Measurements from ENCODE around the gene EN2. TPM values are rescaled to one million over a fixed set of nuclear protein-coding genes. Genes with fewer than 3 reads are reported as not detected.

The EN2 gene
- total and polyA plus RNA-seq, 2 experiments from 2014 or later: 0.24 TPM; not detected in 1

DNA sequence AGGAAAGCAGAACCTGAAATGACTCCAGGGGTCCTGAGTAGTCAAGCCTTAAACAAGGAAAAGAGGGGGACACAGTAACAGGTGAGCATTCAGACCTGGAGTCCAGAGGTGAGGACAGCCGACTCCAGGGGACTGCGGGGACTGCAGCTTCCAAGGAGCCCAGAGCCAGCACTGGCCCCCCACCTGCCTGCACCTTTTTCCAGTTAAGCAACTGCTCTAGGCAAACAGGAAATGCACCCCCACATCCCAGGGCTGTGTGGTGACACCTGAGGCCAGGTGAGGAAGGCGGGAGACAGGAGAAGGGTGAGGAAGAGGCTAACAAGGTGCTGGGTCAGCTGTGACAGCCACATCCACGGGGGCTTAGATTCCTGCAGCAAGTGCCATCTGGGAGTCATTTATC lies 20.1 kb upstream of the EN2 start:
- H3K36me3 ChIP-seq (replicated peaks; ENCODE audit: insufficient read depth, low read depth): no peaks in the 10 kb centered on the region
- peaks cover 70% of the 10 kb centered on the region for H3K27me3 ChIP-seq
- no peak overlapping the region for H2AFZ ChIP-seq
- no peaks in the 10 kb centered on the region for H3K9me3 ChIP-seq (ENCODE audit: low read depth)
- H4K20me1 ChIP-seq (ENCODE audit: insufficient read depth, poor library complexity, severe bottlenecking): no peaks in the 10 kb centered on the region
- H3K4me3 ChIP-seq: no peak overlapping the region
- H3K9me2 ChIP-seq (replicated peaks; ENCODE audit: insufficient read depth): no peaks in the 10 kb centered on the region
- no peak for DNase-seq (ENCODE audit: low spot score)
- no peaks in the 10 kb centered on the region for H3K79me2 ChIP-seq
- no peak overlapping the region for H3K27ac ChIP-seq
- 84% methylated on average over 3 of the region's 4 CpGs for WGBS (ENCODE audit: low lambda C conversion rate, missing lambda C conversion rate)
- TF ChIP-seq EZH2 (IDR thresholded peaks at IDR 0.05; ENCODE audit: borderline replicate concordance): no peak
- TF ChIP-seq, protein P1, sequence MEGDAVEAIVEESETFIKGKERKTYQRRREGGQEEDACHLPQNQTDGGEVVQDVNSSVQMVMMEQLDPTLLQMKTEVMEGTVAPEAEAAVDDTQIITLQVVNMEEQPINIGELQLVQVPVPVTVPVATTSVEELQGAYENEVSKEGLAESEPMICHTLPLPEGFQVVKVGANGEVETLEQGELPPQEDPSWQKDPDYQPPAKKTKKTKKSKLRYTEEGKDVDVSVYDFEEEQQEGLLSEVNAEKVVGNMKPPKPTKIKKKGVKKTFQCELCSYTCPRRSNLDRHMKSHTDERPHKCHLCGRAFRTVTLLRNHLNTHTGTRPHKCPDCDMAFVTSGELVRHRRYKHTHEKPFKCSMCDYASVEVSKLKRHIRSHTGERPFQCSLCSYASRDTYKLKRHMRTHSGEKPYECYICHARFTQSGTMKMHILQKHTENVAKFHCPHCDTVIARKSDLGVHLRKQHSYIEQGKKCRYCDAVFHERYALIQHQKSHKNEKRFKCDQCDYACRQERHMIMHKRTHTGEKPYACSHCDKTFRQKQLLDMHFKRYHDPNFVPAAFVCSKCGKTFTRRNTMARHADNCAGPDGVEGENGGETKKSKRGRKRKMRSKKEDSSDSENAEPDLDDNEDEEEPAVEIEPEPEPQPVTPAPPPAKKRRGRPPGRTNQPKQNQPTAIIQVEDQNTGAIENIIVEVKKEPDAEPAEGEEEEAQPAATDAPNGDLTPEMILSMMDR (IDR thresholded peaks at IDR 0.05; ENCODE audit: poor library complexity): no peak
- TF ChIP-seq EZH2phosphoT487 (IDR thresholded peaks at IDR 0.05; ENCODE audit: low read depth, severe bottlenecking, unreplicated experiment): no peak
- no peak overlapping the region for H3K4me2 ChIP-seq
- no peaks in the 10 kb centered on the region for H3K4me1 ChIP-seq (ENCODE audit: insufficient read depth)

DNA sequence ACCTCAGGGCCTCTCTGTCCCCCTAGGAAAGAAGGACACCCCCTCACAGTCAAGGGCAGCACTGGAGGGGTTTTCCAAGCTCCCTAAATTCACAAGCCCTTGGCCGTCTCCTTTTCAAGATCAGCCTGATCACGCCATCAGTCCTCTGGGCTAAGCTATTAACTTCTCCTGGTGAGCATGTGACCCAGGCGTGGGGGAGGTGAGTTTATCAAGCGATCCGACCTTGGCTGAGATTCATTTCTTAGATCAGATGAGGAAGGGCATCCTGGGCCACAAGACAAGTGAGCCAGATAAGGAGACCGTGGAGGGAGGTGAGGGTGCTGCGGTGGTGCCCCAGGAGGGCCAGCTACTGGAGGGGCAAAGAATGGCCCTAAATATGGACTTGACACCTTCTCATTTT lies 19.2 kb upstream of the EN2 start:
- DNase-seq (ENCODE audit: low spot score): no peak
- Histone ChIP-seq H3K27ac (no peak overlapping the region), H3K79me2 (no peaks in the 10 kb centered on the region), H3K27me3 (peaks cover 79% of the 10 kb centered on the region), H3K9me2 (replicated peaks; ENCODE audit: insufficient read depth) (no peaks in the 10 kb centered on the region), H3K36me3 (replicated peaks; ENCODE audit: insufficient read depth, low read depth) (no peaks in the 10 kb centered on the region), H3K4me1 (ENCODE audit: insufficient read depth) (no peaks in the 10 kb centered on the region), H3K9me3 (ENCODE audit: low read depth) (no peaks in the 10 kb centered on the region), H3K4me3 (no peak overlapping the region), H2AFZ (no peak overlapping the region), H3K4me2 (no peak overlapping the region), H4K20me1 (ENCODE audit: insufficient read depth, poor library complexity, severe bottlenecking) (no peaks in the 10 kb centered on the region)
- TF ChIP-seq EZH2phosphoT487 (IDR thresholded peaks at IDR 0.05; ENCODE audit: low read depth, severe bottlenecking, unreplicated experiment) (no peak), EZH2 (IDR thresholded peaks at IDR 0.05; ENCODE audit: borderline replicate concordance) (no peak)
- TF ChIP-seq, protein P1 (IDR thresholded peaks at IDR 0.05; ENCODE audit: poor library complexity): no peak
- 47% methylated on average over 7 of the region's 7 CpGs for WGBS (ENCODE audit: low lambda C conversion rate, missing lambda C conversion rate)

DNA sequence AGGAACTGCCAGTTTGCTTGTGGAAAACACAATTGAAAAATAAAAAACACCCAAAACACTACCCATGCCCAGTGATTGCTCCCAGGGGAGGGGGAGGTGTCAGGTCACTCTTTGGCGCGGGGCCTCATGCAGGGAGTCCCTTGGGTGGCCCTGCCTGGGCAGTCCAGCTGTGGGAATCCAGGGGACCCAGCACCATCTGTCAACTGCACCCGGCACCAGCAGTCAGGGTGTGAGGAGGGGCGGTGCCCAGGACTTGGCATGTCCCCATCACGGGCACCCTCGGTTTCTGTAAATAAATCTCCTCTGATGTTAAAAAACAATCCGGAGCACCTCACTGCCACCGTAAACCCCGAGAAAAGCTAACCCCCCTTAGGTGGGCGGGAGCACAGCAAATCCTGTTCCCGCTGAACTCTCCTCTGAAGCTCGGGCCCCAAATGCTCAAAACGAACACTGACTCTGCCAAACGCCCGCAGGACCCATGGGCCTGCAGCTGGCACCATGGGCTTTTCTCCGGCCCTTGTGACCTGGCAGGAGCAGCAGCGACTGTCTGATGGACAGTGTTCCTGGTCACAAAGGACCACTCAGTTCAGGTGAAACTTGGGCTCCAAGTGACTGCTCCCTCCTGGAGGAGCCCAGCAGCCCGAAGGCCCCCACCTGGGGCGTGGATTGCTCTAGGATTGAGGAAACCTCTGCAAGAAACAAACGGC lies 18.5 kb upstream of the EN2 start:
- no peaks in the 10 kb centered on the region for H3K79me2 ChIP-seq
- TF ChIP-seq EZH2 (IDR thresholded peaks at IDR 0.05; ENCODE audit: borderline replicate concordance) (no peak), EZH2phosphoT487 (IDR thresholded peaks at IDR 0.05; ENCODE audit: low read depth, severe bottlenecking, unreplicated experiment) (no peak)
- TF ChIP-seq, protein P1 (IDR thresholded peaks at IDR 0.05; ENCODE audit: poor library complexity): no peak
- no peak overlapping the region for H3K4me3 ChIP-seq
- no peak for DNase-seq (ENCODE audit: low spot score)
- H3K36me3 ChIP-seq (replicated peaks; ENCODE audit: insufficient read depth, low read depth): no peaks in the 10 kb centered on the region
- H3K9me3 ChIP-seq (ENCODE audit: low read depth): no peaks in the 10 kb centered on the region
- H3K4me1 ChIP-seq (ENCODE audit: insufficient read depth): no peaks in the 10 kb centered on the region
- WGBS (ENCODE audit: low lambda C conversion rate, missing lambda C conversion rate): 77% methylated on average over 20 of the region's 20 CpGs
- no peaks in the 10 kb centered on the region for H4K20me1 ChIP-seq (ENCODE audit: insufficient read depth, poor library complexity, severe bottlenecking)
- no peak overlapping the region for H3K4me2 ChIP-seq
- H3K9me2 ChIP-seq (replicated peaks; ENCODE audit: insufficient read depth): no peaks in the 10 kb centered on the region
- no peak overlapping the region for H3K27ac ChIP-seq
- peaks cover 82% of the 10 kb centered on the region for H3K27me3 ChIP-seq
- no peak overlapping the region for H2AFZ ChIP-seq

Data from hepatocyte (in vitro differentiated cells).